DOHH2 (cell line): ENCODE measurements around the gene MIS18A.

ENCODE experiments used
- CTCF ChIP-seq: fragments of 200-600 bp; sonication (generic); IDR thresholded peaks from one replicate; pipeline ENCODE4 v1.5.1; 2014; ENCODE audit warnings: antibody characterized with exemption, mild to moderate bottlenecking, low read depth, low read length; ENCODE audit not compliant: poor library complexity, severe bottlenecking
- EZH2phosphoT487 ChIP-seq: fragments of 200-600 bp; sonication (generic); IDR thresholded peaks from 2 replicates; pipeline ENCODE4 v1.6.1; 2017; ENCODE audit warnings: borderline replicate concordance, mild to moderate bottlenecking, antibody characterized with exemption, low read length, moderate library complexity, mixed read lengths

- TF ChIP-seq CTCF (no peak), EZH2phosphoT487 (no peak)
These were observed 6.6 kb upstream of the MIS18A start for GRCh38 chr21:32285476-32285875.
